ACHN (cell line): Measurements from ENCODE around the gene SACS.
"Not testable (repeated sequence)": the region's sequence is repeated elsewhere in the genome, so short reads cannot be mapped to it uniquely, and the experiment has no call there.

Experiments
- DNase-seq: peaks from one replicate; pipeline ENCODE4 v3.0.0-alpha.2; 2015
- in situ Hi-C: cut with HindIII; loops from 2 replicates; pipeline ENCODE4 v1.10.0; 2017; ENCODE audit warnings: low sequenced_read_pairs, low pct_ligation_motif_present, low pct_unique_long_range_greater_than_20kb

SACS gene

DNA sequence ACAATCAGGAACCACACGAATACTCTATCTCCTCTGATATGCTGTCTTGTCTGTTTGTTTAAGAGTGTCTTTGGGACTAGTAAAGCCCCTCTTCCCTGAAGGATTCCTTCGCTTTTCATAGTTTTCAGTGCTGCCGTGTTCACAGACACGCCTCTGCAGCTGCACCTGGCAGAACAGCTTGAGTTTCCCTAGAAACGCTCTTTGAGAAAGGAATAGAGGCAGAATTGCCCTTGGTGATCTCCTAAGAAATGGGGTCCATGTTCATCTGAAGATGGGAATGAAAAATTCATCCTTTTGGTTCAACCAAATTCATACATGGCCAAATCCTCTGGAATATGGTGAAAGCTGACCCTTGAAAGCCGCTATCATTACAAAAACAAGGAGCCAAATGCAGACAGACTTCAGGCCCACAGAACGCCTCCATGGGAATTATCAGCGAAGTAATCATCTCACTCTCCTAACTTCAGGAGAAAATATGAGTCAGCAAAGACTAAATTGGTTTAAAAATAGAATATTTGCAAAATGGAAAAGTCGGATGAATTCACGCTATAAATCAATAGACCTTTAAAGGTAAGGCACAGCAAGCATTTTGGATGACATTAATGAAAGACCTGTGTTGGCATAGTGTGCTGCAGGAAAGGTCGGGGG is 5.5 kb downstream of the SACS start:
- DNase-seq, result no peak
- in situ Hi-C loops, result no loop called here

DNA sequence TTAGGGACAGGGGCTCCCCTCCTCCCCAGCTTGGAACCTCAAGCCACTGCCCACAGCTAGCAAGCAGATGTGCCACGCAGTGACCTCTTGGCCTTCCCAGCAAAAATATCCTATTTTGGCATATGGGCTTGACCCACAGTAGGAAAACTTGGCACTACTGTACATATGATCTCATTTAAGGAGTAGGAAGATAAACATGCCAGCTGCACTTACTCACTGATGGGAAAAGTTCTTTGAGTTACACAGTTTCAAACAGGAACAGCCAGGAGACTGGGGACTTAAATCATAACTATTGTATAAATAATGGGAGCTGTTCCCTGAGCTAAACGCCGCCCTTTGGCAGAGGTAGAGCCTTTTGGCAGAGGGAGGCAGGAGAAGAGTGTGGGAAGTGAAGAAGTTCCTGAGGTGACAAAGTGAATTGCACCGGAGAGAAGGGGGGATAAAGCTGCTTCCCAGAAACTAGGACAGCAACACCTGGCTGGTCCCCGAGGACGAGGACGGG is 6.1 kb downstream of the SACS start:
- in situ Hi-C loops, result no loop called here
- peak; percentile 66 for DNase-seq

DNA sequence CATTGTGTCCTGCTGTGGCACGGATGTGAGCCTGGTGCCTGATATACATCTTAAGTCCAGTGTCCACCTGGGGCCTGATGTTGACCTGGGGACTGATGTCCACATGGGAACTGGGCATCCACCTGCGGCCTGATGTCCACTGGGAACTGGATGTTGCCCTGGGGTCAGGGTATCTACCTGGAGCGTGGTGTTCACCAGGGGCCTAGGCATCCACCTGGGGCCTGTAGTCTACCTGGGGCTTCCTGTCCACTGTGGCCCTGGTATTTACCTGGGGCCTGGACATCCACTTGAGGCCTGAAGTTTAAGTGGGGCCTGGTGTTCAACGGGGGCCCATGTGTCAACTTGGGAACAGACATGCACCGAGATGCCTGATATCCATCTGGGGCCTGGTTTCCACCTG is 11.9 kb downstream of the SACS start:
- in situ Hi-C loops, result no loop called here

DNA sequence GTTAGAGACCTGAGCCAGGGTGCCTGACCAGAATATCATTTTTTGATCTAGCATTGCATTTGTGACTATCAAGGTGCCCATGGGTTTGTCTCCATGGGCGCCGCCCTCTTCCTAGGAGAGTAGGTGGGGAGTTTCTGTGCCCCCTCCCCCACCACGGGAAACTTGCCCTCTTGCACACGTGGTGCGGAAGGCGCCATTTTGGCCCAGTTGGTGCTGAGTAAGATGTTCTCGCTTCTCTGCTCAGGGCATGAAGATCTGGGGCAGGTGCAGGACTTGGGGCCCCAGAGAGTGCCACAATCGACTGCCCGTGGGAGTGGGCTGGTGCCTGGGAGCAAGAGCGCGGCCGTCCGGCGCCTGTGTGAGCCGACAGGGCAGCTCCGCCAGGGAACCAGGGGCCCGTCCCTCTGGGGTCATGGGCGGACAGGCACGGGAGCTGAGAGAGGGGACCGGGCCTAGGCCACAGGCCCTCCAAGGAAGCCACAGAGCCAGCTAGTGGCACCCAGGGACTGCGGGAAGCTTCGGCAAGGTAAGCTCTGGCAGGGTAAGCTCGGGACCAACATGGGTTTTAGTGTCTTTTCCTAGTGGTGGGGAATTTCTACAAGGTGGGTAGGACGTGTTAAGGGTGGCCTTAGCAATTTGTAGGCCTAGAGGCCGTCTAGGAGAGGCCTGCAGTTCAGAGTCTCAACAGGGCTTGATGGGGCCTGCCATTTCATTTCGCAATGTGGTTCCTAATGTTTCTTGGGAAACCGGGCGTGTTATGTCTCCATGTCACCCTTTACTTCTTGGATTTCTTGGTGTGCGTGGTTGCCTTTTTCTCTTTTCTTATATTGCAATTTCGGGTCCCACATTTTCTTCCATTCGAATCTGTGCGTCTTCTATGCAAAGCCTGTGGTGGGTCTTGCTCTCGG is 14.5 kb downstream of the SACS start:
- DNase-seq, result no peak
- in situ Hi-C loops, result no loop called here

More for the DNA sequence above, 11.9 kb downstream of the SACS start:
- DNase-seq, result no peak

DNA sequence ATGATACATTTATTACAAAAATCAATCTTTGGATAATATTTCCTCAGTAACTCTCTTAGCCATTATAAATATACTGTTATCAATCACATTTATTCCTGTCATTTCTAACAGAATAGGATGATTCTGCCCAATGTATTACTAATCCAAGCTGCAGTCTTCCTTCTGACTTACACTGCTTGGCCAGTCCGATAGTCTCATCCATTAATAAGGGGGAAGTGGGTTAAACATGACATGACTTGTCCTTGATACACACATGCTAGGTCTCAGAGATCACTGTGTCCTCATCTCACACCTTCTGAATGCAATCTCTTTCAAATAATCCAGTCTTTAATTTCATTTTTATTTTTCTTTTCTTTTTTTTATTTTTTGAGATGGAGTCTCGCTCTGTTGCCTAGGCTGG is 18.8 kb downstream of the SACS start:
- in situ Hi-C loops, result no loop called here
- DNase-seq, result no peak

DNA sequence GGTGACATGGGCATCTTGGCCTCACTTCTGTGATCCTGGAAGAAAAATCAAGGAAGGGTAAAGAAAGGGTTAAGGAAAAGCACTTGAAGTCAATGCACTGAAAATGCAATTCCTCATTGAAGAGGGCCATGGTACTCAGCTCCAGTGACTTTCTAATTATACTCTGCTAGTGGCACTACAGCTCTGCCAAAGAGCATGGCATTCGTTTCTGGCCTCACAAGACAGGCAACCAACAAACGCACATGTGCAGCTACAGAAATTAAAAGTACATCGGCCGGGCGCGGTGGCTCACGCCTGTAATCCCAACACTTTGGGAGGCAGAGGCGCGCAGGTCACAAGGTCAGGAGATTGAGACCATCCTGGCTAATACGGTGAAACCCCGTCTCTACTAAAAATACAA is 21.8 kb downstream of the SACS start:
- in situ Hi-C loops, result no loop called here

DNA sequence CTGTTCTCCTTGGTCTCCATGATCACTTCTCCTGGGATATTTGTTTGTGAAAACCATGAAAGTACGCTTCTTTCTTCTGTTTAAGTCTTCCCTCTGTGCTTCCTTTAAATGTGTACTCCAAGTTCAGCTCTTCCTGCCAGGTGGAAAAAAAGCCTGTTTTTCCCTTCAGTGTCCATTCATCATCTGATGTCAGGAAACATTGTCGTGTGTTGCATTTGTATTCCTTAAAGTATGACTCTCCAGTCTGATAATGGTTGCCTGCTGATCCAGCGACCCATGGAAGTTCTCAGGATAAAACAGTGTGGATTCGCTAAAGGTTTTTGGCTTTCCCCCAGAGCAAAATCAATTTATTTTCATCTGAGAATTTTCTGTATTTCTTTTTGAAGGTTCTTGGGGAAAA is 22.3 kb downstream of the SACS start:
- in situ Hi-C loops, result no loop called here
- no peak for DNase-seq

More for the DNA sequence above, 21.8 kb downstream of the SACS start:
- DNase-seq, result no peak

DNA sequence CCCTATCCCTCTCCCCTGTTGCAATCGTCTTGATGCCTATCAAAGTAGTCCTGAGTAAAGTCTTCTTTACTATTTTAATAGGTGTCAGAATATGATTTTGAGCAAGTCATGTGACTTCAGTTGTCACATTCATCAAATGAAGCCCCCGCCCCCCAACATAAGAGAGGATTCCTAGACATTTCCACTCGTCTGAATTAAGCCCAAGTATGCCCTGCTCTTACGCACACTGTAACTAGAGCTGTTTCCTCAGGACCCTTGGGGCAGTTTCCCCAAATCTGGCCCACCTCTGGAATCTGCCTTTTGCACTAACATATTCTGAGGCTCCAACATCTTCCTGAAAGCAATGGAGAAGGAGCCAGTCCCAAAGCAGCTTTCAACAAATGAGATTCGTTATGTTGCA is 25.5 kb downstream of the SACS start:
- in situ Hi-C loops, result no loop called here

DNA sequence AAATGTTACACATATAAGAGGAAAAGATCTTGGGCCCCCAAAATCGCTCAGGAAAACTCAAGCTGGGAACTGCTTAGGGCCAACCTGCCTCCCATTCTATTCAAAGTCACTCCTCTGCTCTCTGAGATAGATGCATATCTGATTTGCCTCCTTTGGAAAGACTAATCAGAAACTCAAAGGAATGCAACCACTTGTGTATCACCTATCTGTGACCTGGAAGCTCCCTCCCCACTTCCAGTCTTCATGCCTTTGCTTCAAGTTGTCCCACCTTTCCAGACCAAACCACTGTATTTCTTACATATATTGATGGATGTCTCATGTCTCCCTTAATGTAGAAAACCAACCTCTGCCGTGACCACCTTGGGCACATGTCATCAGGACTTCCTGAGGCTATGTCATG is 32.3 kb downstream of the SACS start:
- in situ Hi-C loops, DNase-seq: not testable (repeated sequence)

More for the DNA sequence above, 25.5 kb downstream of the SACS start:
- no peak for DNase-seq

DNA sequence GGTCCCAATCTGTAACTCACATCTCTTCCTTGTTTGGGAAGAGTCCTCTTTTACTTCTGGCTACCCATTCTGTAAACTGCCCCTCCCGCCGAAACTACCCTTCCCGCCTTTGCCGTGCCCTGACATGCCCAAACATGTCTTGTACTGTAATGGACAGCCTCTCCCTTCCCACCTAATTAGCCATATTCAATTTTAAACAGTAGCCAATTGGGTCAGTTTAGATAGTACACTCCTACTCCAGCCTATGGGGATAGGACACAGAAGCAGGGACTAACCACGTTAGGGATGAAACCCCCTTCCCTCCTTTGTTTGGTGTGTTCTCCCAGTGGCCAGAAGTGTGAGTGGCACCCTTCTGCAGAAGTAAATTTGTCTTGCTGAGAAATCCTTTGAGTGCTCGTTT is 34.2 kb downstream of the SACS start:
- in situ Hi-C loops, result no loop called here
- no peak for DNase-seq

DNA sequence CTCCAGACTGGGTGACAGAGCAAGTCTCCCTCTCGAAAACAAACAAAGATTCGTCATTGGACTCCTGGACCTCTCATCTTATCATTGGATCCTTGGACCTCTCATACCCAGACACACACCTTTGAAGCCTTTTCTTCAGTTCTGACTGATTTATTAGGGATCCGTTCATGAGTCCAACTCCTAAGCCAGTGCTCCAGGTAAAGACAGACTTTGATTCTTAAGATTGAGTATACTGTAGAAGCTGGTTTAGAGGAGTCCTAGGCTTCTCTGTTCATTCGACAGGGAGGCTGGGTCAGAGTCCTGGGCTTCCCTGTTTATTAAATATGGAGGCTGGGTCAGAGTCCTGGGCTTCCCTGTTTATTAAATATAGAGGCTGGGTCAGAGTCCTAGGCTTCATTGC is 38.7 kb downstream of the SACS start:
- DNase-seq, result no peak
- in situ Hi-C loops, result no loop called here

DNA sequence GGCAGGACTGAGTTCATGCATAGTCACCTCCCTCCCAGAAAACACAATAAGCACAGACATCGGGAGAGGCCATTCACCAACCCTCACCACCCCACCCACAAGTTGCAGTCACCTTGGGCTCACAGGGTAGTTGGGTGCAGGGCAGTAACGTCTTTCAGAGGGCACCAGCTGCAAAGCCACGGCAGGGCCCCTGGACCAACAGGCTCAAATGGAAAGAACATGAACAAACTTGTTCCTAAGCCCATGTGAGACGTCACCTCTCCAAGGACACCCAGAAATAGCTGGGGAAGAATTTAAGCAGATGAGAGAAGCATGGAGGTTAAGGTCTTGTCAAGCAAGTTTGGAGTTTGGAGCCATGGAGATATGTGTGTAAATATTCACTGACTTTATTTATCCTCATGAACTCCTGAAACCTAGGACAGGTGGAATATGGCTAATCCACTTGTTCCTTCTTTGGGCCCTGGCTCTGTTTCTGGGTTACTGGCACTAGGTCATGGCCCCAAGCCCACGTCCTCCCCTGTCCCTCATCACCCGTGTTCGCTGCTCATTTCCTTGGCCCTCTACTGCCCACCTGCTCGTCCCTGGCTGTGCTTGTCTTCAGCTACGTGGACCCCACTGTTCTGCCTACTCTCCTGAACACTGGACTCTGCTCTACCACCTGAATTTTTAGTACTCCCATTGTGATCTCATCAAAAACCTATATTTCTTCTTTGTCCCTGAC is 40.4 kb downstream of the SACS start:
- DNase-seq, result no peak
- in situ Hi-C loops, result no loop called here

DNA sequence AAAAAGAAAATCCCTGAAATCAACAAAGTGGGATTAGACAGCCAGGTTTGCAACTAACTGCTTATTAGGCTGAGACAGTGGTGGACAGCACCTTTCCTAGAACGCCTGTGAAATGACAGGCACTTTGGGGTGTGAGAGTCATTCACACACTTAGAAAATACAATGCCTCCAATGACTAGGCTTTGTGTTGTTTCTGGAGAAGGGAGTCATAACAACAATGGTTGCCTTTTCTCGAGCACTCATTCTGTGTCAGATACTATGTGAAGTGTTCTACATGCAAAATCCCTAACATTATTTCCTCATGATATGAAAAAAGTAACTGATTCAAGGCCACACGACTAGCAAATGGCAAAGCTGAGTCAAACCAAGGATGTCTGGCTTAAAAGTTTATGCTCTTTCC is 41.2 kb downstream of the SACS start:
- no peak for DNase-seq
- in situ Hi-C loops, result no loop called here

DNA sequence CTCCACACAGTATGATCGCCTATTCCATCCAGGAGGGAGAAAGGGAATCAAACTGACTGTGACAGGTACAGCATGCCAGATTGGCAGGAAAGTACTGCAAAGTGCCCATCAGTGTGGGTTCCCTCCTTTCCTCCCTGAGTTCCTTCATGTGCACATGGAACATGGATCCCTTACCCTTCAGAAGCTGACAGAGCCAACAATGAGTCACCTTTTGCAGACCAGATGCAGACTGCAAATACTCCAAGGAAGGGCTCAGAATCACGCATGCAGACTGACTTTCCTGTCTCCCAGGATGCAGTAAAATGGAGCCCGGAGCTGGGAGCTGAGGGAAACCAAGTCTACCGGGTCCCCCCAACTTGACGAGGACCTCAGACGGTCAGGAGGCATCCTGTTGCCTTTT is 41.8 kb downstream of the SACS start:
- in situ Hi-C loops, result no loop called here
- no peak for DNase-seq

DNA sequence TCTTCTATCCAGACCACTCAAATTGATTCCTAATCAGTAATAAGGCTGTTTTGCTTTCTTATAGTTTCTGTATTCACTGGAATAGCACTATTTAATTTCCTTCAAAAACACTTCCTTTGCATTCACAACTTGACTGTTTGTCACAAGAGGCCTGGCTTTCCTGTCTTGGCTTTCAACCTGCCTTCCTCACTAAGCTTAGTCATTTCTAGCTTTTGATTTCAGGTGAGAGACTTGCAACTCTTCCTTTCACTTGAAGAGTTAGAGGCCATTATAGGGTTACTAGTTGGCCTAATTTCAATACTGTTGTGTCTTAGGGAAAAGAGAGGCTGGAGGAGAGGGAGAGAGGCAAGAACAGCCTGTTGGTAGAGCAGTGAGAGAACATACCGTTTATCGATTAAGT is 47.0 kb downstream of the SACS start:
- in situ Hi-C loops, result no loop called here
- no peak for DNase-seq

DNA sequence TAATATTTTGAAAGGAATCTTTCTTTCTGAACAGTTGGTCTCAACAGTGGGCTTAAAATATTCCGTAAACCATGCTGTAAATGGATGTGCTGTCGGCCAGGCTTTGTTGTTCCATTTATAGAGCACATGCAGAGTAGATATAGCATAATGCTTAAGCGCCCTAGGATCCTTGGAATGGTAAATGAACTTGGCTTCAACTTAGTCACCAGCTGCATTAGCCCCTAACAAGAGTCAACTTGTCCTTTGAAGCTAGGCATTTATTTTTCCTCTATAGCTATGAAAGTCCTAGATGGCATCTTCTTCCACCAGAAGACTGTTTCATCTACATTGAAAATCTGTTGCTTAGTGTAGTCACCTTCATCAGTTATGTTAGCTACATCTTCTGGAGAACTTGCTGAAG is 47.6 kb downstream of the SACS start:
- in situ Hi-C loops, result no loop called here
- no peak for DNase-seq

DNA sequence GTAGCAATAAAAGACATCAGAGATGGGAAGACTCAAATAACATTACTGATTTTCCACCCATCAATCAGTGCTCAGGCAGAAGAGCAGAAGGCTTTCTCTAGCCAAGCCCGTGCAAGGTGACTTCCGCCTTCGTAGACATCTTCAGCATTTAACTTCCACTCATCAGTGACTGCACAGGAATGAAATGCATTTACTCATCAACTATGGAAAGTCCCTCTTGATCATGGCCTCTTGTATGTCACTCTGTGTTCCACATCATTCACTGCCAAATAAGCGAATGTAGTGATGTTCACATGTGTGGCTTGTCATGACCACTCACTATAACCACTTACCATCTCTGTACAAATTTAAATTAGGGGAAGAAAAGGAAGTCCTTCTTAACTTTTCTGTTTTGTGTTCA is 49.4 kb downstream of the SACS start:
- DNase-seq, result peak; percentile 32
- in situ Hi-C loops, result no loop called here

DNA sequence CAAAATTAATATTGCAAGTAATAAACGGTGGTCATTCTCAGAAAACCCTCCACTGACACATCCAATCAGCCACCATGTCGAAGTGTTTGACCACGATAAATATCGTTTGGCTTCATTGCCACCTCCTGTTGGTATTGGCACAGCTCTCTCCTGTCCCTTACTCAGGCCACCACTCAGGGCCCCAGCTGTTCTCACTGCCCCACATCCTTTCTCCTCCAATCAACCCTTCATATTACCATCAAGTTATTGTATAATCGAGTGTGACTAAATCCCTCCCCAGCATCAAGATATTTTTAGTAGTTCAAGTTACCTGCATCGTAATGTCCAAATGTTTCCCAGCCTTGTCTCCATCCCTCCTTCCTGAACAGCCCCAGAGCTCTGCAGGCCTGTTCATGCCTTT is 50.4 kb downstream of the SACS start:
- in situ Hi-C loops, result no loop called here
- DNase-seq, result no peak

DNA sequence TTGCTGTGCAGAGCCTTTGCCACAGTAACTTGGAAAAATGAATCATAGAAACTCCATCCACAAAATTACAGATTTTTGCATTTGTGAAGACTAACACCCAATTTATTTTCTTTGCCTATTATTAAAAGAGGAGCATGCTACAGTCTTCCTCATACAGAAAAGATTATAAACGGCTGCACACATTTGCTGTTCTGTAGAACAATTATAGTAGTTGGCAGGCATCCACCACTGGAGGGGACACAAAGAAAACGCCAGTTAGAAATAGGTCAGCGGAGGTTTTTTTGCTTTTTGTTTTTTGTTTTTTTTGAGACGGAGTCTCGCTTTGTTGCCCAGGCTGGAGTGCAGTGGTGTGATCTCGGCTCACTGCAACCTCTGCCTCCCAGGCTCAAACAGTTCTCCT is 51.6 kb downstream of the SACS start:
- in situ Hi-C loops, result no loop called here
- no peak for DNase-seq
